Measurements from ENCODE around the gene CDKAL1.

CDKAL1 gene

GRCh38 chr6:20850686-20851416 is 316.6 kb downstream of the CDKAL1 start:
- Histone ChIP-seq H3K36me3 (replicated peaks) (no peaks in the 10 kb centered on the region), H3K27me3 (replicated peaks) (no peaks in the 10 kb centered on the region), H3K4me3 (ENCODE audit: low read depth, low read length) (no peak overlapping the region), H3K27ac (no peak overlapping the region)
- DNase-seq, result no peak
- in situ Hi-C loops (cut with HindIII; ENCODE audit: low pct_ligation_motif_present, low sequenced_read_pairs), result no loop called here
- TF ChIP-seq CTCF (IDR thresholded peaks at IDR 0.05; ENCODE audit: low read depth, low read length, missing control alignments), result no peak

GRCh38 chr6:20851795-20852194 is 317.5 kb downstream of the CDKAL1 start:
- in situ Hi-C loops (cut with HindIII; ENCODE audit: low pct_ligation_motif_present, low sequenced_read_pairs), result no loop called here
- TF ChIP-seq CTCF (IDR thresholded peaks at IDR 0.05; ENCODE audit: low read depth, low read length, missing control alignments), result no peak
- no peak for DNase-seq
- Histone ChIP-seq H3K36me3 (replicated peaks) (no peaks in the 10 kb centered on the region), H3K27ac (no peak overlapping the region), H3K27me3 (replicated peaks) (no peaks in the 10 kb centered on the region), H3K4me3 (ENCODE audit: low read depth, low read length) (no peak overlapping the region)

GRCh38 chr6:20853828-20854227 is 319.6 kb downstream of the CDKAL1 start:
- in situ Hi-C loops (cut with HindIII; ENCODE audit: low pct_ligation_motif_present, low sequenced_read_pairs), result no loop called here
- no peak overlapping the region for H3K4me3 ChIP-seq (ENCODE audit: low read depth, low read length)
- DNase-seq, result no peak
- no peak for TF ChIP-seq CTCF (IDR thresholded peaks at IDR 0.05; ENCODE audit: low read depth, low read length, missing control alignments)
- no peaks in the 10 kb centered on the region for H3K36me3 ChIP-seq (replicated peaks)
- H3K27me3 ChIP-seq (replicated peaks), result no peaks in the 10 kb centered on the region
- no peak overlapping the region for H3K27ac ChIP-seq

- no peak for TF ChIP-seq CTCF (IDR thresholded peaks at IDR 0.05; ENCODE audit: low read depth, low read length, missing control alignments)
- in situ Hi-C loops (cut with HindIII; ENCODE audit: low pct_ligation_motif_present, low sequenced_read_pairs), result no loop called here
Observed at GRCh38 chr6:20856681-20857288, 322.5 kb downstream of the CDKAL1 start.

GRCh38 chr6:20861481-20861880 is 327.2 kb downstream of the CDKAL1 start:
- DNase-seq, result no peak
- Histone ChIP-seq H3K36me3 (replicated peaks) (no peaks in the 10 kb centered on the region), H3K27ac (no peak overlapping the region), H3K4me3 (ENCODE audit: low read depth, low read length) (no peak overlapping the region), H3K27me3 (replicated peaks) (no peaks in the 10 kb centered on the region)
- TF ChIP-seq CTCF (IDR thresholded peaks at IDR 0.05; ENCODE audit: low read depth, low read length, missing control alignments), result no peak
- in situ Hi-C loops (cut with HindIII; ENCODE audit: low pct_ligation_motif_present, low sequenced_read_pairs), result no loop called here

More at GRCh38 chr6:20856681-20857288, 322.5 kb downstream of the CDKAL1 start:
- H3K27me3 ChIP-seq (replicated peaks), result no peaks in the 10 kb centered on the region
- H3K36me3 ChIP-seq (replicated peaks), result no peaks in the 10 kb centered on the region
- no peak for DNase-seq
- no peak overlapping the region for H3K27ac ChIP-seq
- H3K4me3 ChIP-seq (ENCODE audit: low read depth, low read length), result no peak overlapping the region

Measured in brain microvascular endothelial cell (primary cell).